WI38 (cell line): ENCODE measurements around the gene ACTR3C.

ENCODE experiments used
- H3K4me3 ChIP-seq: 2 replicates; pipeline ENCODE4 v1.5.1; 2011; ENCODE audit warnings: low read depth, mild to moderate bottlenecking, control low read depth, low read length
- CTCF ChIP-seq: IDR thresholded peaks from 2 replicates; pipeline ENCODE4 v1.5.1; 2012; ENCODE audit warnings: low read depth, mild to moderate bottlenecking, control low read depth, low read length

Gene ACTR3C

DNA sequence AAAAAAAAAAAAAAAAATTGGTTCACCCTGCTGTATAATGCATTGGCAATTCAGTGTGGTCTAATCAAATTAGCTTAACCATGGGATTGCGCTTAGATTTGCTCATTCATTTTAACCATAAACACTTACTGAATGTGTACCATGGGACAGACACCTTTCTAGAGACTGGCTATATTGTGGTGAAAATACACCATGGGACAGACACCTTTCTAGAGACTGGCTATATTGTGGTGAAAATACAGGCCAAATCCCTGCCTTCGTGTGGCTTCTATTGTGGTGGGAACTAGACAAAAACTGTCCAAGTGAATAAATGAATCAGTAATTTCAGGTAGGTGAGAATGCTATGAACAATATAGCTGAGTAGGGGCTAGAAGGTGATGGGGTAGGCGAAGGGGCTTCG is 35.1 kb upstream of the ACTR3C start:
- no peak for TF ChIP-seq CTCF
- H3K4me3 ChIP-seq = no peak overlapping the region

- TF ChIP-seq CTCF = no peak
- H3K4me3 ChIP-seq = no peak overlapping the region
These were observed 34.6 kb upstream of the ACTR3C start for GRCh38 chr7:150357771-150358427.

GRCh38 chr7:150357270-150357669 is 33.9 kb upstream of the ACTR3C start:
- no peak overlapping the region for H3K4me3 ChIP-seq
- no peak for TF ChIP-seq CTCF

DNA sequence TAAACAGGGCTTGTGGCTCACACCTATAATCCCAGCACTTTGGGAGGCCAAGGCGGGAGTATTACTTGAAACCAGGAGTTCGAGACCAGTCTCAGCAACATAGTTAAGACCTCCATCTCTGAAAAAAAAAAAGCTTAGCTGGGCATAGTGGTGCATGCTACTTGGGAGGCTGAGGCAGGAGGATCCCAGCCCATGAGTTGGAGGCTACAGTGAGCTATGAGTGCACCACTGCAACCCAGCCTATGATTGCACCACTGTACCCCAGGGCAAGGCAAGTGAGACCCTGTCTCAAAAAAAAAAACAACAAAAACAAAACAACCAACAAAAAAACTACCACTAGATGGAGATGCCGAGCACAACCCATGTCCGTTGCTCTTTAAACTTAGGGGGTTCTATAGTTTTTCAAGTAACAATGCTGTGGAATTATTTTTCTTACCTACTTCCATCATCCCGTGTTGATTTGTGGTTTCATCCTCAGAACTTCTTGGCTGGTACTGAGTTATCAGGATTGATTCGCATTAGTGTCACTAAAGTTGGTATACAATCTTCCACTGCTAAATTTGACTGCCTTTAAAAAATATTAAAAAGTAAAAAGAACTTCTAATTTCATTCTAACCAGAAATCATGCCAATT is 33.0 kb upstream of the ACTR3C start:
- TF ChIP-seq CTCF = peak; percentile 51; the same call in 1 of the 2 replicates
- no peak overlapping the region for H3K4me3 ChIP-seq

DNA sequence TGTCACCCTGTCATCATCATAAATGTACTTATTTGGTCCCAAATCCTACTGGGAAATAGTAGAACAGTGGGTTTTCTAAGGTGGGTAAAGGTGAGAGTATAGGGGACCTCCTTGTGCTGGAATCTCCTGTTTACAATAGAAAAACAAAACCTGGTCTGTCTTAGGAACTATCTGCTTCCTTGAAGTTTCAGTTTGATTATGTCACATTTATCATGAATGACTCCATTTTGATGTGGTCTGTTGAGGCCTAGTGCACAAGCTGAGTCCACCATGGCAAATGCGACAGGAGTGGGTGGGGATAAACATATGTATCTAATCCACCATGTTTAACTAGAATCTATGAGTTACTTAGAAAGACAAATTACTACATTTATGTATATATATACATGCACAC is 32.3 kb upstream of the ACTR3C start:
- H3K4me3 ChIP-seq = no peak overlapping the region
- no peak for TF ChIP-seq CTCF

- no peak overlapping the region for H3K4me3 ChIP-seq
- TF ChIP-seq CTCF = no peak
These were observed 28.3 kb upstream of the ACTR3C start for GRCh38 chr7:150351587-150352194.

- H3K4me3 ChIP-seq = no peak overlapping the region
- TF ChIP-seq CTCF = no peak
These were observed 23.6 kb upstream of the ACTR3C start for GRCh38 chr7:150346922-150347321.
